Measurements from ENCODE around the gene GJC2. TPM values are rescaled to one million over a fixed set of nuclear protein-coding genes. Genes with fewer than 3 reads are reported as not detected.

The GJC2 gene
- total RNA-seq, 1 donor from 2014 or later = 5.4 TPM

GRCh38 chr1:228197555-228198147 is 47.9 kb downstream of the GJC2 start:
- no peak for TF ChIP-seq CTCF (IDR thresholded peaks at IDR 0.05)
- no peaks in the 10 kb centered on the region for H3K4me1 ChIP-seq
- H3K9me3 ChIP-seq = peaks cover 7 to 10% of the 10 kb centered on the region in 2 donors
- H3K36me3 ChIP-seq = no peaks in the 10 kb centered on the region
- intact Hi-C loops (cut with DNase I) = no loop called here
- no peaks in the 10 kb centered on the region for H3K27me3 ChIP-seq
- peak in 1 of 2 donors; percentile 15 for DNase-seq (ENCODE audit: low spot score in 2 of 2)
- no peak overlapping the region for H3K4me3 ChIP-seq
- H3K27ac ChIP-seq = no peak overlapping the region

- Histone ChIP-seq H3K4me1 (no peaks in the 10 kb centered on the region), H3K9me3 (peaks cover 7 to 10% of the 10 kb centered on the region in 2 donors), H3K4me3 (no peak overlapping the region), H3K27ac (no peak overlapping the region), H3K36me3 (no peaks in the 10 kb centered on the region), H3K27me3 (no peaks in the 10 kb centered on the region)
- intact Hi-C loops (cut with DNase I) = no loop called here
- no peak for DNase-seq (ENCODE audit: low spot score in 2 of 2)
- TF ChIP-seq CTCF (IDR thresholded peaks at IDR 0.05) = no peak
Measured at GRCh38 chr1:228198977-228199590, 49.4 kb downstream of the GJC2 start.

GRCh38 chr1:228204958-228205357 is 55.2 kb downstream of the GJC2 start:
- intact Hi-C loops (cut with DNase I) = no loop called here
- Histone ChIP-seq H3K27ac (no peak overlapping the region), H3K36me3 (no peaks in the 10 kb centered on the region), H3K4me1 (no peaks in the 10 kb centered on the region), H3K9me3 (peaks cover 0 to under 1% of the 10 kb centered on the region in 2 donors), H3K4me3 (no peak overlapping the region), H3K27me3 (no peaks in the 10 kb centered on the region)
- peak in 1 of 2 donors; percentile 7 for DNase-seq (ENCODE audit: low spot score in 2 of 2)
- TF ChIP-seq CTCF (IDR thresholded peaks at IDR 0.05) = no peak

- H3K27ac ChIP-seq = no peak overlapping the region
- intact Hi-C loops (cut with DNase I) = no loop called here
- H3K27me3 ChIP-seq = no peaks in the 10 kb centered on the region
- TF ChIP-seq CTCF (IDR thresholded peaks at IDR 0.05) = no peak
- no peaks in the 10 kb centered on the region for H3K36me3 ChIP-seq
- no peaks in the 10 kb centered on the region for H3K4me1 ChIP-seq
- H3K9me3 ChIP-seq = no peaks in the 10 kb centered on the region
- H3K4me3 ChIP-seq = no peak overlapping the region
- DNase-seq (ENCODE audit: low spot score in 2 of 2) = peak in 1 of 2 donors; percentile 54
Measured at GRCh38 chr1:228205526-228206436, 56.1 kb downstream of the GJC2 start.

- Histone ChIP-seq H3K27me3 (no peaks in the 10 kb centered on the region), H3K27ac (no peak overlapping the region), H3K4me3 (no peak overlapping the region), H3K36me3 (no peaks in the 10 kb centered on the region), H3K9me3 (no peaks in the 10 kb centered on the region), H3K4me1 (no peaks in the 10 kb centered on the region)
- intact Hi-C loops (cut with DNase I) = no loop called here
- DNase-seq (ENCODE audit: low spot score in 2 of 2) = peak in 1 of 2 donors; percentile 60
- no peak for TF ChIP-seq CTCF (IDR thresholded peaks at IDR 0.05)
Measured at GRCh38 chr1:228206582-228207351, 57.0 kb downstream of the GJC2 start.
